GM23248 (cell line): ENCODE data around the gene RGS14.
"Not testable (repeated sequence)": the region's sequence is repeated elsewhere in the genome, so short reads cannot be mapped to it uniquely, and the experiment has no call there.

Experiments used
- EZH2 ChIP-seq: fragments of 200-600 bp; sonication (generic); IDR thresholded peaks from 2 replicates; pipeline ENCODE4 v1.6.1; 2018; ENCODE audit warnings: antibody characterized with exemption, mild to moderate bottlenecking; ENCODE audit not compliant: insufficient read depth, poor library complexity, severe bottlenecking
- EZH2phosphoT487 ChIP-seq: fragments of 200-600 bp; sonication (generic); IDR thresholded peaks from 2 replicates; pipeline ENCODE4 v1.6.1; 2018; ENCODE audit warnings: antibody characterized with exemption, moderate library complexity, mild to moderate bottlenecking, low read depth; ENCODE audit not compliant: insufficient read depth

GRCh38 chr5:177343000-177343399, 14.7 kb upstream of the RGS14 start:
- TF ChIP-seq EZH2, EZH2phosphoT487: not testable (repeated sequence)
